Esophagus squamous epithelium (tissue), 5 donors: ENCODE measurements around the gene SRRM4. TPM values are rescaled to one million over a fixed set of nuclear protein-coding genes. Genes with fewer than 3 reads are reported as not detected.

ENCODE experiments used
- DNase-seq: peaks from one replicate; lab custom pipeline; 2025; lab: John Stamatoyannopoulos, UW
- H3K27ac ChIP-seq, 4 donors: fragments of 200-600 bp; sonication (generic); one replicate each; pipeline ENCODE4 v1.5.1; 2016 to 2019; ENCODE audit warnings: mild to moderate bottlenecking in 1 of 4
- H3K27me3 ChIP-seq, 4 donors: fragments of 200-600 bp; sonication (generic); 1 replicate in 3 of 4; 2 replicates in 1 of 4; pipeline versions ENCODE4 v1.5.1 to v1.6.0; 2017 to 2021; ENCODE audit warnings: antibody characterized with exemption in 1 of 4
- H3K36me3 ChIP-seq, 3 donors: fragments of 200-600 bp; sonication (generic); one replicate each; pipeline ENCODE4 v1.5.1; 2016 to 2019
- H3K4me1 ChIP-seq, 3 donors: fragments of 200-600 bp; sonication (generic); one replicate each; pipeline ENCODE4 v1.5.1; 2017 to 2019
- H3K4me3 ChIP-seq, 4 donors: fragments of 200-600 bp; sonication (generic); 1 replicate in 3 of 4; 2 replicates in 1 of 4; pipeline ENCODE4 v1.5.1; 2016 to 2019; ENCODE audit warnings: mild to moderate bottlenecking in 2 of 4, moderate library complexity in 1 of 4
- H3K9me3 ChIP-seq, 3 donors: fragments of 200-600 bp; sonication (generic); one replicate each; pipeline ENCODE4 v1.5.1; 2016 to 2019
- POLR2A ChIP-seq, 4 donors: fragments of 450-650 bp; IDR thresholded peaks; one replicate each; pipeline ENCODE4 v1.6.1; 2017; ENCODE audit warnings: antibody characterized with exemption in 4 of 4, mild to moderate bottlenecking in 4 of 4, moderate library complexity in 3 of 4
- WGBS, 2 donors: methylation state at CpG; one replicate each; pipeline ENCODE4 v1.1.5; 2018; 5-methylcytosine and 5-hydroxymethylcytosine counted together
- intact Hi-C: fragments of 100-400 bp; cut with DNase I; formaldehyde crosslinking; loops from one replicate; pipeline ENCODE4 v1.15.0; 2022
- total RNA-seq, 4 donors: library from RNA; depleted of rRNA; stranded (reverse); fragments of >200 nt; gene quantifications; one replicate each; pipeline ENCODE4 v1.1.0, GENCODE V29; 2016
- TF ChIP-seq, protein P1 (sequence below), 6 experiments: fragments of 450-650 bp in 4 of 6; fragments of 200-600 bp in 2 of 6; sonication (generic) in 2 of 6; IDR thresholded peaks; one replicate each; pipeline ENCODE4 v1.5.1; 2016 to 2019; ENCODE audit warnings: antibody characterized with exemption in 6 of 6, mild to moderate bottlenecking in 4 of 6, moderate library complexity in 4 of 6
- donor health status: DM: yes; HTN: yes; CAD: no.

SRRM4 gene
- total RNA-seq, 4 donors from 2014 or later, result not detected

DNA sequence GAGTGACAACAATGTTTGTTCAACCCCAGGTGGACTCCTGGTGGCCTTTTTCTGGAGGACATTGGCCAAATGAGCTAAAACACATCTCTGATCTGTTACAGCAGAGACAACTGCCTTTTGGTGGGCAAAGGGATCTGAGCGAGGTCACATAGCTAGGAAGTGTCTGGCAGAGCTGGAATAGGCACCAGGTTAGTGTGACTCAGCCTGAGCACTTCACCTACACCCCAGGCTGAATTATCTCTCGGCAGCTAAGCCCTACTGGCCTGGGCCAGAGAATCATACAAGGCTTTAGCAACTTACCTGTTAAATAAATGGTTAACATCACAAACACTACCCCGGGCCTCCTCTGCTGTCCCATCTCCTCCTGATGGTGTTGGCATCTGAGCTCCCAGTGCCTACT lies 147.2 kb downstream of the SRRM4 start:
- Histone ChIP-seq H3K9me3 (peaks cover 0 to 7% (median 7%) of the 10 kb centered on the region in 3 donors), H3K4me1 (no peaks in the 10 kb centered on the region), H3K27me3 (no peaks in the 10 kb centered on the region), H3K36me3 (no peaks in the 10 kb centered on the region), H3K27ac (no peak overlapping the region), H3K4me3 (no peak overlapping the region)
- no peak for DNase-seq
- TF ChIP-seq, protein P1, sequence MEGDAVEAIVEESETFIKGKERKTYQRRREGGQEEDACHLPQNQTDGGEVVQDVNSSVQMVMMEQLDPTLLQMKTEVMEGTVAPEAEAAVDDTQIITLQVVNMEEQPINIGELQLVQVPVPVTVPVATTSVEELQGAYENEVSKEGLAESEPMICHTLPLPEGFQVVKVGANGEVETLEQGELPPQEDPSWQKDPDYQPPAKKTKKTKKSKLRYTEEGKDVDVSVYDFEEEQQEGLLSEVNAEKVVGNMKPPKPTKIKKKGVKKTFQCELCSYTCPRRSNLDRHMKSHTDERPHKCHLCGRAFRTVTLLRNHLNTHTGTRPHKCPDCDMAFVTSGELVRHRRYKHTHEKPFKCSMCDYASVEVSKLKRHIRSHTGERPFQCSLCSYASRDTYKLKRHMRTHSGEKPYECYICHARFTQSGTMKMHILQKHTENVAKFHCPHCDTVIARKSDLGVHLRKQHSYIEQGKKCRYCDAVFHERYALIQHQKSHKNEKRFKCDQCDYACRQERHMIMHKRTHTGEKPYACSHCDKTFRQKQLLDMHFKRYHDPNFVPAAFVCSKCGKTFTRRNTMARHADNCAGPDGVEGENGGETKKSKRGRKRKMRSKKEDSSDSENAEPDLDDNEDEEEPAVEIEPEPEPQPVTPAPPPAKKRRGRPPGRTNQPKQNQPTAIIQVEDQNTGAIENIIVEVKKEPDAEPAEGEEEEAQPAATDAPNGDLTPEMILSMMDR (IDR thresholded peaks at IDR 0.05), result no peak
- no peak for TF ChIP-seq POLR2A (IDR thresholded peaks at IDR 0.05)
- intact Hi-C loops, result no loop called here
- 41 to 66% methylated on average over 3 of the region's 3 CpGs for WGBS, 2 donors

DNA sequence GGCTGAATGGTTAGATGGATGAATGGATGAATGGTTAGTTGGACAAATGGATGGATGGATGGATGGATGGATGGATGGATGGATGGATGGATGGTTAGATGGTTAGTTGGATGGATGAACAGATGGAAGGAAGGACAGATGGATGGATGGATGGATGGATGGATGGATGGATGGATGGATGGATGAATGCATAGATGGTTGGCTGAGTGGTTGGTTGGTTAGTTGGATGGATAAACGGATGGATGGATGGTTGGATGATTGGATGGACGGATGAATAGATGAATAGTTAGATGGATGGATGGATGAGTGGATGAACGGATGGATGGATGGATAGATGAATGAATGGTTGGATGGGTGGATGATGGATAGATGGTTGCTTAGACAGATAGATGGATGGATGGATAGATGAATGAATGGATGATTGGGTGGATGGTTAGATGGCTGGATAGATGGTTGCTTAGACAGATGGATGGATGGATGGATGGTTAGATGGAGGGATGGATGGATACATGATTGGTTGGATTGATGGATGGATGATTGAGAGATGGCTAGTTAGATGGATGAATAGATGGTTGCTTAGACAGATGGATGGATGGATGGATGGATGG lies 148.6 kb downstream of the SRRM4 start:
- Histone ChIP-seq H3K36me3 (no peaks in the 10 kb centered on the region), H3K9me3 (peaks cover 0 to 12% (median 7%) of the 10 kb centered on the region in 3 donors), H3K27ac (no peak overlapping the region), H3K27me3 (no peaks in the 10 kb centered on the region), H3K4me1 (no peaks in the 10 kb centered on the region), H3K4me3 (no peak overlapping the region)
- TF ChIP-seq POLR2A (IDR thresholded peaks at IDR 0.05), result no peak
- TF ChIP-seq, protein P1 (IDR thresholded peaks at IDR 0.05), result no peak
- DNase-seq, result no peak
- WGBS, 2 donors, result 59 to 73% methylated on average over 3 of the region's 3 CpGs
- intact Hi-C loops, result no loop called here

DNA sequence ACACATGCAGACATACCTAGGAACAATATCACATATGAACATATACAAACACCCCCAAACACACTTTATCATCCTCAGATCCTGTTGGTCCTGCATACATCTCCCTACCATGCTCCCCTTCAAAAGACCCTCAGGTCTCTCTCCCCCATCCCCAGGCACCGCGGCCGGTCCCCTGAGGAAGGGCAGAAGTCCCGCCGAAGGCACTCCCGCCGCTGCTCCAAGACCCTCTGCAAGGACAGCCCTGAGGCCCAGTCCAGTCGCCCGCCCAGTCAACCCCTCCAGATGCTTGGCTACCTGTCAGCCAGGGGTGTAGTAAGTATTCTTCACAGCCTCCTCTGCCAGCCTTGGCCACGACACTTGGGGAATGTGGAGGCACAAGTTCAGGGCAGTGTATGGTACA lies 149.2 kb downstream of the SRRM4 start:
- no peak for DNase-seq
- TF ChIP-seq, protein P1 (IDR thresholded peaks at IDR 0.05), result no peak
- no peak for TF ChIP-seq POLR2A (IDR thresholded peaks at IDR 0.05)
- Histone ChIP-seq H3K9me3 (peaks cover 0 to 12% (median 7%) of the 10 kb centered on the region in 3 donors), H3K4me1 (no peaks in the 10 kb centered on the region), H3K27ac (no peak overlapping the region), H3K36me3 (no peaks in the 10 kb centered on the region), H3K27me3 (no peaks in the 10 kb centered on the region), H3K4me3 (no peak overlapping the region)
- intact Hi-C loops, result no loop called here
- 98 to 100% methylated on average over 3 to 10 of the region's 10 CpGs for WGBS, 2 donors

DNA sequence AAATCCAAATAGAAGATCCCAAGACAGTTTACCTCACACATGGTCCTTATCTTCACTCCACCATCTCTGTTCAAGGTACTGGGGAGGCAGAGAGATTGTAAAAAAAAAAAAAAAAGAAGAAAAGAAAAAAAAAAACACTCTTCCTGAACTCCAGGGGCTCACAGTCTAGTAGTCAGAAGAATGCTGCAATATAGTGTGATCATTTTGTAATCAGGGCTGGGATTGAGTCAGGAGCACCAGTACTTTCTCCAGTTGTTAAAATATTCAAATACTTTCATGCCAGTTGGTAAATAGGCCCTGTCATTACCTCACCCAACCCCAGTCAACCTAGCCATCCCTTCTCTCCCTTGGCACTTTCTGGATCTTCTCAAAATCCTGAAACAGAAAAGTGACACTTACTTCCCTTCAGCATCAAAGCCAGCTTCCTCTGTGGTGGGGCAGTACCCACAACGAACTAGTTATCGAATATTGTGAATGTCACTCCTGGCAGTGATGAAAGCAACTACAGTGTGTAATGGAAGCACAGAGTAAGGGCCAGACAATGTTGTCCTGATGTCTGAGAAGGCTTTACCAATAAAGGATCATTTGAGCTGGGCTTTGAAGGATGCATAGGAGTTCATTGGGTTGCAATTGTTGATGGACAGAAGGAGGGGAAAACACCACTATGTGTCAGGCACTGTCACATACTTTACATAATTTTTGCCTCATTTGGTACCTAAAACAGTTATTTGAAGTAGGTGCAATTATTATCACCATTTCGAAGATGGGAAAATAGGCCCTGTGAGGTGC lies 153.1 kb downstream of the SRRM4 start:
- DNase-seq, result no peak
- 92 to 93% methylated on average over 3 of the region's 3 CpGs for WGBS, 2 donors
- TF ChIP-seq POLR2A (IDR thresholded peaks at IDR 0.05), result no peak
- TF ChIP-seq, protein P1 (IDR thresholded peaks at IDR 0.05), result no peak
- Histone ChIP-seq H3K4me1 (no peaks in the 10 kb centered on the region), H3K9me3 (peaks cover 0 to 12% (median 7%) of the 10 kb centered on the region in 3 donors), H3K27ac (no peak overlapping the region), H3K36me3 (no peaks in the 10 kb centered on the region), H3K27me3 (no peaks in the 10 kb centered on the region), H3K4me3 (no peak overlapping the region)
- intact Hi-C loops, result no loop called here

DNA sequence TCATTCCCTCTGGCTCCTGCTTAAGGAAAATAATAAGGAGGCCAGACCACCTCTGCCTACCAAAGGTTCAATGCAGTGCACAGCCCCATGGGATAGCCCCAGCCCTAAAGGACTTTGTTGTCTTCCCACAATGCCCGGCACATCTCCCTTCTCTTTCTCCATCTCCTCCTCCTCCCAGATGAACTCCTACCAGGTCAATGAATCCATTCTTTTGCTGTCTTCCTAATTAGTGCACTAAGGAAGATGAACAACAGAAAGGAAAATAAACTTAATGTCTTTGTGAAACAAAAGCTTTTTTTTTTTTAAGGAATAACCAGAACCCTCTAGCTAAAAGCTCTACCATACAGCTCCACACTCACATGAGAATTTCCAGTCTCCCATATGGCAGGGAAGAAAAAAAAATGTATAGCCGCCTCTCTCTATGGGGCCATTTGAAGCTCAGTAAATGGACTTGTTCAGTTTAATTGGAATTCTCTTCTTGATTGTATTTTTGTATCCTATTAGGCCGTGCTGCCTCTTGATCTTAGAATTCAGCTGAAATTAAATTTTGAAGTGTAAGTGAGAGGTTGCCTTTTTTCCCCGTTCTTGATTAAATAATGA lies 155.6 kb downstream of the SRRM4 start:
- Histone ChIP-seq H3K27ac (no peak overlapping the region), H3K4me3 (no peak overlapping the region), H3K36me3 (no peaks in the 10 kb centered on the region), H3K27me3 (no peaks in the 10 kb centered on the region), H3K9me3 (peaks cover 0 to 7% (median 6%) of the 10 kb centered on the region in 3 donors), H3K4me1 (no peaks in the 10 kb centered on the region)
- intact Hi-C loops, result no loop called here
- DNase-seq, result no peak
- WGBS, 2 donors, result 78 to 90% methylated on average over 3 to 4 of the region's 4 CpGs
- TF ChIP-seq, protein P1 (IDR thresholded peaks at IDR 0.05), result no peak
- TF ChIP-seq POLR2A (IDR thresholded peaks at IDR 0.05), result no peak
